SK-N-SH (cell line): ENCODE measurements around the gene TRIM5. TPM values are rescaled to one million over a fixed set of nuclear protein-coding genes. Genes with fewer than 3 reads are reported as not detected.
A peak's percentile ranks its signal among the peaks of the same experiment; 100 is the strongest.

Source experiments
- CTCF ChIA-PET: fragments of 300-600, 350-600 bp; formaldehyde crosslinking; extraction: SDS; loops from one replicate; lab custom pipeline; 2021; lab: Yijun Ruan, JAX
- POLR2A ChIA-PET: fragments of 350-600 bp; sonication (Branson Sonifier 250); formaldehyde crosslinking; extraction: SDS; loops from one replicate; lab custom pipeline; 2020; ENCODE audit warnings: antibody characterized with exemption, inconsistent platforms; lab: Yijun Ruan, JAX
- DNase-seq: peaks from one replicate; pipeline ENCODE4 v3.0.0; 2012
- H2AFZ ChIP-seq: fragments of 200-600 bp; sonication (generic); 2 replicates; pipeline ENCODE4 v1.8.1; 2016; ENCODE audit warnings: antibody characterized with exemption, mild to moderate bottlenecking, low read depth
- H3F3A ChIP-seq: fragments of 200-600 bp; sonication (generic); replicated peaks from 2 replicates; pipeline ENCODE3; 2016; ENCODE audit warnings: antibody characterized with exemption, mild to moderate bottlenecking; ENCODE audit not compliant: insufficient read depth
- H3K27ac ChIP-seq, 2 experiments: fragments of 200-500 bp in 1 of 2; fragments of 200-600 bp in 1 of 2; sonication (Bioruptor generic) in 1 of 2; sonication (generic), shearing (Covaris generic) in 1 of 2; 2 replicates each; pipeline versions ENCODE4 v1.5.1 to v1.6.1; 2014 to 2016; ENCODE audit warnings: low read depth in 2 of 2, inconsistent platforms in 1 of 2, low read length in 1 of 2, mild to moderate bottlenecking in 1 of 2, mixed read lengths in 1 of 2
- H3K27me3 ChIP-seq: fragments of 200-600 bp; sonication (generic), shearing (Covaris generic); 2 replicates; pipeline ENCODE4 v1.6.1; 2016; ENCODE audit warnings: mixed run types; ENCODE audit not compliant: insufficient read depth
- H3K36me3 ChIP-seq, 2 experiments: fragments of 200-500 bp in 1 of 2; fragments of 200-600 bp in 1 of 2; sonication (Bioruptor generic) in 1 of 2; sonication (generic) in 1 of 2; replicated peaks in 1 of 2; 2 replicates each; pipeline versions ENCODE3 to v1.5.1; 2014 to 2016; ENCODE audit warnings: low read length in 1 of 2, mild to moderate bottlenecking in 1 of 2; ENCODE audit not compliant: insufficient read depth in 2 of 2, control insufficient read depth in 1 of 2
- H3K4me1 ChIP-seq, 2 experiments: fragments of 200-500 bp in 1 of 2; fragments of 200-600 bp in 1 of 2; sonication (Bioruptor generic) in 1 of 2; sonication (generic), shearing (Covaris generic) in 1 of 2; 2 replicates each; pipeline versions ENCODE4 v1.5.1 to v1.6.1; 2014 to 2016; ENCODE audit warnings: low read depth in 1 of 2, low read length in 1 of 2, mixed run types in 1 of 2; ENCODE audit not compliant: insufficient read depth in 2 of 2, control insufficient read depth in 1 of 2
- H3K4me2 ChIP-seq: fragments of 200-600 bp; sonication (generic), shearing (Covaris generic); 2 replicates; pipeline ENCODE4 v1.6.1; 2017; ENCODE audit warnings: mixed run types
- H3K4me3 ChIP-seq, 2 experiments: fragments of 200-500 bp in 1 of 2; fragments of 200-600 bp in 1 of 2; sonication (Bioruptor generic) in 1 of 2; sonication (generic), shearing (Covaris generic) in 1 of 2; 2 replicates each; pipeline versions ENCODE4 v1.5.1 to v1.8.1; 2014 to 2016; ENCODE audit warnings: low read depth in 2 of 2, inconsistent platforms in 1 of 2, low read length in 1 of 2, mild to moderate bottlenecking in 1 of 2, mixed read lengths in 1 of 2, moderate library complexity in 1 of 2
- H3K79me2 ChIP-seq: fragments of 200-600 bp; sonication (generic); 2 replicates; pipeline ENCODE4 v1.8.1; 2017; ENCODE audit warnings: mild to moderate bottlenecking; ENCODE audit not compliant: insufficient read depth
- H3K9ac ChIP-seq: fragments of 200-600 bp; sonication (generic); 2 replicates; pipeline ENCODE4 v1.6.1; 2017; ENCODE audit warnings: mixed run types
- H3K9me2 ChIP-seq: fragments of 200-600 bp; sonication (generic); 2 replicates; pipeline ENCODE4 v1.6.1; 2017; ENCODE audit warnings: mixed run types
- H3K9me3 ChIP-seq: fragments of 200-600 bp; sonication (generic); 2 replicates; pipeline ENCODE4 v1.6.1; 2017; ENCODE audit warnings: mixed run types, mild to moderate bottlenecking, moderate library complexity
- H4K20me1 ChIP-seq: fragments of 200-600 bp; sonication (generic); 2 replicates; pipeline ENCODE4 v1.6.1; 2017; ENCODE audit warnings: mild to moderate bottlenecking, mixed run types; ENCODE audit not compliant: insufficient read depth
- ELF1 ChIP-seq: IDR thresholded peaks from 2 replicates; pipeline ENCODE4 v1.4.0; 2012
- FOXJ3 ChIP-seq: sonication (generic); formaldehyde crosslinking; IDR thresholded peaks from 2 replicates; pipeline ENCODE4 v1.5.1; 2020; ENCODE audit warnings: mild to moderate bottlenecking, missing genetic modification reagents
- GABPA ChIP-seq: IDR thresholded peaks from 2 replicates; pipeline ENCODE4 v1.4.0; 2012; ENCODE audit warnings: low read depth, mild to moderate bottlenecking
- POLR2AphosphoS5 ChIP-seq: IDR thresholded peaks from 2 replicates; pipeline ENCODE4 v1.6.1; 2012; ENCODE audit warnings: low read depth, low read length
- SMC3 ChIP-seq: IDR thresholded peaks from 2 replicates; pipeline ENCODE4 v1.6.1; 2012; ENCODE audit warnings: low read depth, low read length, improper control_type of control experiment
- TAF1 ChIP-seq: IDR thresholded peaks from 2 replicates; pipeline ENCODE4 v1.6.1; 2012; ENCODE audit warnings: low read depth, mild to moderate bottlenecking, low read length, moderate library complexity, borderline replicate concordance
- USF2 ChIP-seq: fragments of 150-350 bp; IDR thresholded peaks from 2 replicates; pipeline ENCODE4 v1.6.1; 2017; ENCODE audit warnings: antibody characterized with exemption, low read length, low read depth, borderline replicate concordance
- YY1 ChIP-seq: IDR thresholded peaks from 2 replicates; pipeline ENCODE4 v1.4.0; 2012; ENCODE audit warnings: low read depth, mild to moderate bottlenecking
- WGBS: methylation state at CpG from one replicate; pipeline ENCODE4 v1.1.6; 2017; ENCODE audit warnings: low lambda C conversion rate; 5-methylcytosine and 5-hydroxymethylcytosine counted together
- polyA plus RNA-seq, 3 experiments: library from polyadenylated mRNA; depleted of rRNA; stranded (reverse); fragments of >200 nt; gene quantifications; 2 replicates each; pipeline ENCODE4 v1.2.3, GENCODE V29; 2012
- TF ChIP-seq, protein P1 (sequence below): IDR thresholded peaks from 2 replicates; pipeline ENCODE4 v1.4.0; 2012; ENCODE audit warnings: low read depth, borderline replicate concordance
- TF ChIP-seq, protein P2 (sequence below): IDR thresholded peaks from 2 replicates; pipeline ENCODE4 v1.4.0; 2012; ENCODE audit warnings: low read depth
- TF ChIP-seq, protein P3 (sequence below): IDR thresholded peaks from 2 replicates; pipeline ENCODE4 v1.4.0; 2012; ENCODE audit warnings: low read depth, borderline replicate concordance

TRIM5 gene
- polyA plus RNA-seq, 1 of the 3 experiments (the other 2 are of a cell fraction), result 22.9 TPM

DNA sequence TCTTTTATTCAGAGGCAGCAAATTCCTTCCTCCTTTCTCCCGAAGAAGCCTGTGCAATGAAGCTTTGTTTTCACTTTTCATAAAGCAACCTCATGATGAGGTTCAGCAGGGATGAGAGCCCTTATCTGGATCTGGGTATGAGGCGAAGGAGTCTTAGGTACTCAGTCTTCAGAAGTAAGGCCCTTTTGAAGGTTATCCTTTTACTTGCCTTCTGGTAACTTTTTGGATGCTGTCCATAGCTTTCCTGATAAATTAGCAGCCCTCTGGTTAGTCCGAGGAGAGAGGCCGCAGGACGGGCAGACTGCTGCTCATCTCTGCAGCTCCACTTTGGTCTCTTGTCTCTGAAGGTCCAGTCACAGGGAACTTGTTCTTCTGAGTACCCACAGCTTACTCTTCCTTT lies 5.9 kb upstream of the TRIM5 start:
- no peaks in the 10 kb centered on the region for H3K9me2 ChIP-seq
- H3K9me3 ChIP-seq, result no peaks in the 10 kb centered on the region
- no peaks in the 10 kb centered on the region for H3F3A ChIP-seq
- H3K4me3 ChIP-seq, result peak overlapping the region; percentile 36 to 52; a peak in 3 of 4 replicates
- peaks cover 3 to 12% of the 10 kb centered on the region in 2 experiments for H3K36me3 ChIP-seq
- peak overlapping the region; percentile 58 for H2AFZ ChIP-seq
- DNase-seq, result no peak
- ChIA-PET CTCF (no interaction called here), POLR2A (no interaction called here)
- peak; percentile 11; the same call in 1 of the 2 replicates for TF ChIP-seq POLR2AphosphoS5
- TF ChIP-seq FOXJ3 (CRISPR knock-in tag), result no peak
- TF ChIP-seq SMC3, result no peak
- TF ChIP-seq TAF1, result no peak
- TF ChIP-seq GABPA, result no peak
- no peaks in the 10 kb centered on the region for H3K27me3 ChIP-seq
- peak overlapping the region; percentile 84 for H3K9ac ChIP-seq
- peak overlapping the region; percentile 76 for H3K4me2 ChIP-seq
- no peaks in the 10 kb centered on the region for H3K79me2 ChIP-seq
- peaks cover 0 to under 1% of the 10 kb centered on the region in 2 experiments; a peak in 1 of 4 replicates for H3K4me1 ChIP-seq
- 27% methylated on average over 5 of the region's 5 CpGs for WGBS
- peak overlapping the region; percentile 82 to 92 for H3K27ac ChIP-seq
- H4K20me1 ChIP-seq, result no peaks in the 10 kb centered on the region

- Histone ChIP-seq H3K9ac (peak overlapping the region; percentile 84), H2AFZ (peak overlapping the region; percentile 58), H3K36me3 (peaks cover 3 to 8% of the 10 kb centered on the region in 2 experiments), H3K79me2 (no peaks in the 10 kb centered on the region), H4K20me1 (no peaks in the 10 kb centered on the region), H3K4me1 (no peaks in the 10 kb centered on the region; a peak in 1 of 4 replicates), H3K9me3 (no peaks in the 10 kb centered on the region), H3K27me3 (no peaks in the 10 kb centered on the region), H3F3A (peaks cover 3% of the 10 kb centered on the region), H3K9me2 (no peaks in the 10 kb centered on the region), H3K4me2 (peak overlapping the region; percentile 76), H3K27ac (peak overlapping the region; percentile 82 to 92), H3K4me3 (peak overlapping the region; percentile 44 to 52; a peak in 3 of 4 replicates)
- 20% methylated on average over 5 of the region's 5 CpGs for WGBS
- CTCF ChIA-PET, result interaction anchor here (0.9 kb wide), 1 partner anchor 12 kb away, joined by 3 read pairs; no protein-coding TSS in a partner anchor
- TF ChIP-seq, protein P1, sequence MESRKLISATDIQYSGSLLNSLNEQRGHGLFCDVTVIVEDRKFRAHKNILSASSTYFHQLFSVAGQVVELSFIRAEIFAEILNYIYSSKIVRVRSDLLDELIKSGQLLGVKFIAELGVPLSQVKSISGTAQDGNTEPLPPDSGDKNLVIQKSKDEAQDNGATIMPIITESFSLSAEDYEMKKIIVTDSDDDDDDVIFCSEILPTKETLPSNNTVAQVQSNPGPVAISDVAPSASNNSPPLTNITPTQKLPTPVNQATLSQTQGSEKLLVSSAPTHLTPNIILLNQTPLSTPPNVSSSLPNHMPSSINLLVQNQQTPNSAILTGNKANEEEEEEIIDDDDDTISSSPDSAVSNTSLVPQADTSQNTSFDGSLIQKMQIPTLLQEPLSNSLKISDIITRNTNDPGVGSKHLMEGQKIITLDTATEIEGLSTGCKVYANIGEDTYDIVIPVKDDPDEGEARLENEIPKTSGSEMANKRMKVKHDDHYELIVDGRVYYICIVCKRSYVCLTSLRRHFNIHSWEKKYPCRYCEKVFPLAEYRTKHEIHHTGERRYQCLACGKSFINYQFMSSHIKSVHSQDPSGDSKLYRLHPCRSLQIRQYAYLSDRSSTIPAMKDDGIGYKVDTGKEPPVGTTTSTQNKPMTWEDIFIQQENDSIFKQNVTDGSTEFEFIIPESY, result no peak
- TF ChIP-seq, protein P2, sequence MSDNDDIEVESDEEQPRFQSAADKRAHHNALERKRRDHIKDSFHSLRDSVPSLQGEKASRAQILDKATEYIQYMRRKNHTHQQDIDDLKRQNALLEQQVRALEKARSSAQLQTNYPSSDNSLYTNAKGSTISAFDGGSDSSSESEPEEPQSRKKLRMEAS, result 0 out of 2 replicates have a peak, but pooled peaks have one; percentile 2
- TF ChIP-seq, protein P3, sequence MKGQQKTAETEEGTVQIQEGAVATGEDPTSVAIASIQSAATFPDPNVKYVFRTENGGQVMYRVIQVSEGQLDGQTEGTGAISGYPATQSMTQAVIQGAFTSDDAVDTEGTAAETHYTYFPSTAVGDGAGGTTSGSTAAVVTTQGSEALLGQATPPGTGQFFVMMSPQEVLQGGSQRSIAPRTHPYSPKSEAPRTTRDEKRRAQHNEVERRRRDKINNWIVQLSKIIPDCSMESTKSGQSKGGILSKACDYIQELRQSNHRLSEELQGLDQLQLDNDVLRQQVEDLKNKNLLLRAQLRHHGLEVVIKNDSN, result 0 out of 2 replicates have a peak, but pooled peaks have one; percentile 23
- 0 out of 2 replicates have a peak, but pooled peaks have one; percentile 7 for TF ChIP-seq POLR2AphosphoS5
- peak; percentile 49; the same call in 1 of the 2 replicates for TF ChIP-seq YY1
- no peak for TF ChIP-seq USF2
- no peak for TF ChIP-seq FOXJ3 (CRISPR knock-in tag)
- TF ChIP-seq ELF1, result no peak
- DNase-seq, result no peak
- POLR2A ChIA-PET, result no interaction called here
These were observed 5.3 kb upstream of the TRIM5 start for GRCh38 chr11:5690216-5690615.
